Islet precursor cell (in vitro differentiated cells): ENCODE data around the gene ABHD8.

ENCODE experiments used
- DNase-seq: peaks from one replicate; pipeline ENCODE4 v3.0.0-alpha.2; 2018

The ABHD8 gene

GRCh38 chr19:17332677-17333581, 29.7 kb upstream of the ABHD8 start:
- peak; percentile 81 for DNase-seq

GRCh38 chr19:17332360-17332676, 29.1 kb upstream of the ABHD8 start:
- no peak for DNase-seq

GRCh38 chr19:17331045-17331558, 27.9 kb upstream of the ABHD8 start:
- DNase-seq = no peak

- no peak for DNase-seq
These were observed 27.2 kb upstream of the ABHD8 start for GRCh38 chr19:17330262-17331044.

GRCh38 chr19:17329366-17330261, 26.4 kb upstream of the ABHD8 start:
- no peak for DNase-seq

- no peak for DNase-seq
These were observed 25.5 kb upstream of the ABHD8 start for GRCh38 chr19:17328517-17329365.

GRCh38 chr19:17327654-17328516, 24.7 kb upstream of the ABHD8 start:
- DNase-seq = peak; percentile 98

GRCh38 chr19:17327068-17327653, 23.9 kb upstream of the ABHD8 start:
- no peak for DNase-seq

- DNase-seq = peak; percentile 91
These were observed 23.4 kb upstream of the ABHD8 start for GRCh38 chr19:17326595-17326966.

- no peak for DNase-seq
These were observed 22.8 kb upstream of the ABHD8 start for GRCh38 chr19:17325881-17326594.

- DNase-seq = no peak
These were observed 21.9 kb upstream of the ABHD8 start for GRCh38 chr19:17325133-17325532.

- DNase-seq = no peak
These were observed 21.3 kb upstream of the ABHD8 start for GRCh38 chr19:17324357-17325114.

GRCh38 chr19:17323964-17324332, 20.7 kb upstream of the ABHD8 start:
- no peak for DNase-seq

GRCh38 chr19:17323300-17323963, 20.2 kb upstream of the ABHD8 start:
- DNase-seq = no peak

GRCh38 chr19:17322854-17323253, 19.6 kb upstream of the ABHD8 start:
- DNase-seq = no peak

GRCh38 chr19:17321655-17322489, 18.6 kb upstream of the ABHD8 start:
- DNase-seq = no peak

GRCh38 chr19:17320435-17320834, 17.2 kb upstream of the ABHD8 start:
- DNase-seq = no peak
